HCT116 (cell line): ENCODE data around the gene DPH6.

Experiments used
- CEBPB ChIP-seq: IDR thresholded peaks from 2 replicates; pipeline ENCODE4 v1.6.1; 2012; ENCODE audit warnings: low read depth
- EZH2 ChIP-seq: fragments of 200-600 bp; sonication (generic); IDR thresholded peaks from 2 replicates; pipeline ENCODE4 v1.6.1; 2017; ENCODE audit warnings: antibody characterized with exemption, mixed run types
- JUND ChIP-seq: IDR thresholded peaks from 2 replicates; pipeline ENCODE4 v1.6.1; 2012
- POLR2A ChIP-seq: IDR thresholded peaks from 2 replicates; pipeline ENCODE4 v1.7.0; 2011; ENCODE audit warnings: borderline replicate concordance; ENCODE audit not compliant: insufficient read depth, insufficient read length; ENCODE audit errors: extremely low read depth
- POLR2AphosphoS5 ChIP-seq: IDR thresholded peaks from 2 replicates; pipeline ENCODE4 v1.6.1; 2011; ENCODE audit warnings: mild to moderate bottlenecking, low read depth, low read length, moderate library complexity
- RAD21 ChIP-seq: IDR thresholded peaks from 2 replicates; pipeline ENCODE4 v1.6.1; 2012; ENCODE audit warnings: low read depth, mild to moderate bottlenecking
- SIN3A ChIP-seq: IDR thresholded peaks from 2 replicates; pipeline ENCODE4 v1.6.1; 2012; ENCODE audit warnings: low read depth
- SP1 ChIP-seq: IDR thresholded peaks from 2 replicates; pipeline ENCODE4 v1.6.1; 2012; ENCODE audit warnings: low read depth
- ZNF274 ChIP-seq: fragments of 200-500 bp; sonication (Bioruptor generic); IDR thresholded peaks from 2 replicates; pipeline ENCODE4 v1.6.1; 2014; ENCODE audit warnings: mild to moderate bottlenecking, low read depth, low read length, inconsistent platforms
- TF ChIP-seq, protein P1 (sequence below), 3 experiments: fragments of 200-600 bp in 1 of 3; sonication (generic) in 1 of 3; IDR thresholded peaks in 2 of 3; conservative IDR thresholded peaks in 1 of 3; 2 replicates each; pipeline ENCODE4 v1.5.1; 2012 to 2017; ENCODE audit warnings: low read depth in 2 of 3, low read length in 2 of 3, antibody characterized with exemption in 1 of 3, borderline replicate concordance in 1 of 3, control low read depth in 1 of 3, mild to moderate bottlenecking in 1 of 3, mixed read lengths in 1 of 3, mixed run types in 1 of 3, moderate library complexity in 1 of 3; ENCODE audit not compliant: insufficient read depth in 1 of 3
- TF ChIP-seq, protein P2 (sequence below): IDR thresholded peaks from 2 replicates; pipeline ENCODE4 v1.6.1; 2012; ENCODE audit warnings: low read depth

GRCh38 chr15:35383506-35383905 lies 162.5 kb downstream of the DPH6 start:
- no peak for TF ChIP-seq JUND
- TF ChIP-seq, protein P1, sequence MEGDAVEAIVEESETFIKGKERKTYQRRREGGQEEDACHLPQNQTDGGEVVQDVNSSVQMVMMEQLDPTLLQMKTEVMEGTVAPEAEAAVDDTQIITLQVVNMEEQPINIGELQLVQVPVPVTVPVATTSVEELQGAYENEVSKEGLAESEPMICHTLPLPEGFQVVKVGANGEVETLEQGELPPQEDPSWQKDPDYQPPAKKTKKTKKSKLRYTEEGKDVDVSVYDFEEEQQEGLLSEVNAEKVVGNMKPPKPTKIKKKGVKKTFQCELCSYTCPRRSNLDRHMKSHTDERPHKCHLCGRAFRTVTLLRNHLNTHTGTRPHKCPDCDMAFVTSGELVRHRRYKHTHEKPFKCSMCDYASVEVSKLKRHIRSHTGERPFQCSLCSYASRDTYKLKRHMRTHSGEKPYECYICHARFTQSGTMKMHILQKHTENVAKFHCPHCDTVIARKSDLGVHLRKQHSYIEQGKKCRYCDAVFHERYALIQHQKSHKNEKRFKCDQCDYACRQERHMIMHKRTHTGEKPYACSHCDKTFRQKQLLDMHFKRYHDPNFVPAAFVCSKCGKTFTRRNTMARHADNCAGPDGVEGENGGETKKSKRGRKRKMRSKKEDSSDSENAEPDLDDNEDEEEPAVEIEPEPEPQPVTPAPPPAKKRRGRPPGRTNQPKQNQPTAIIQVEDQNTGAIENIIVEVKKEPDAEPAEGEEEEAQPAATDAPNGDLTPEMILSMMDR (IDR thresholded peaks at IDR 0.05 in 2 of 3, conservative IDR thresholded peaks at IDR 0.05 in 1 of 3; ENCODE audit: borderline replicate concordance in 1 of 3, insufficient read depth in 1 of 3, low read depth in 2 of 3, low read length in 2 of 3) = no peak
- no peak for TF ChIP-seq CEBPB
- TF ChIP-seq, protein P2, sequence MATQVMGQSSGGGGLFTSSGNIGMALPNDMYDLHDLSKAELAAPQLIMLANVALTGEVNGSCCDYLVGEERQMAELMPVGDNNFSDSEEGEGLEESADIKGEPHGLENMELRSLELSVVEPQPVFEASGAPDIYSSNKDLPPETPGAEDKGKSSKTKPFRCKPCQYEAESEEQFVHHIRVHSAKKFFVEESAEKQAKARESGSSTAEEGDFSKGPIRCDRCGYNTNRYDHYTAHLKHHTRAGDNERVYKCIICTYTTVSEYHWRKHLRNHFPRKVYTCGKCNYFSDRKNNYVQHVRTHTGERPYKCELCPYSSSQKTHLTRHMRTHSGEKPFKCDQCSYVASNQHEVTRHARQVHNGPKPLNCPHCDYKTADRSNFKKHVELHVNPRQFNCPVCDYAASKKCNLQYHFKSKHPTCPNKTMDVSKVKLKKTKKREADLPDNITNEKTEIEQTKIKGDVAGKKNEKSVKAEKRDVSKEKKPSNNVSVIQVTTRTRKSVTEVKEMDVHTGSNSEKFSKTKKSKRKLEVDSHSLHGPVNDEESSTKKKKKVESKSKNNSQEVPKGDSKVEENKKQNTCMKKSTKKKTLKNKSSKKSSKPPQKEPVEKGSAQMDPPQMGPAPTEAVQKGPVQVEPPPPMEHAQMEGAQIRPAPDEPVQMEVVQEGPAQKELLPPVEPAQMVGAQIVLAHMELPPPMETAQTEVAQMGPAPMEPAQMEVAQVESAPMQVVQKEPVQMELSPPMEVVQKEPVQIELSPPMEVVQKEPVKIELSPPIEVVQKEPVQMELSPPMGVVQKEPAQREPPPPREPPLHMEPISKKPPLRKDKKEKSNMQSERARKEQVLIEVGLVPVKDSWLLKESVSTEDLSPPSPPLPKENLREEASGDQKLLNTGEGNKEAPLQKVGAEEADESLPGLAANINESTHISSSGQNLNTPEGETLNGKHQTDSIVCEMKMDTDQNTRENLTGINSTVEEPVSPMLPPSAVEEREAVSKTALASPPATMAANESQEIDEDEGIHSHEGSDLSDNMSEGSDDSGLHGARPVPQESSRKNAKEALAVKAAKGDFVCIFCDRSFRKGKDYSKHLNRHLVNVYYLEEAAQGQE = no peak
- no peak for TF ChIP-seq RAD21
- TF ChIP-seq POLR2AphosphoS5 = no peak
- no peak for TF ChIP-seq POLR2A
- no peak for TF ChIP-seq SIN3A
- no peak for TF ChIP-seq ZNF274
- TF ChIP-seq EZH2 = no peak
- no peak for TF ChIP-seq SP1
